SK-N-SH treated with all-trans-retinoic acid at 6 μM for 48 hours (cell line): Measurements from ENCODE around the gene C10orf120.

Experiments
- ATAC-seq: fragments of 200-7000 bp; cut with Tn5 transposase; 3 replicates; pipeline ENCODE4 v1.9.1; 2020; ENCODE audit warnings: mild to moderate bottlenecking, moderate library complexity
- ARNTL ChIP-seq: fragments of 450-650 bp; formaldehyde crosslinking; IDR thresholded peaks from 2 replicates; pipeline ENCODE4 v1.5.0; 2020; ENCODE audit warnings: low read depth, mild to moderate bottlenecking, moderate library complexity, borderline replicate concordance
- BACH2 ChIP-seq: fragments of 250-450 bp; sonication (Bioruptor Pico); IDR thresholded peaks from 2 replicates; pipeline ENCODE4 v1.9.0; 2021; ENCODE audit warnings: mild to moderate bottlenecking, borderline replicate concordance
- CSDC2 ChIP-seq: fragments of 250-450 bp; sonication (Bioruptor Pico); IDR thresholded peaks from 2 replicates; pipeline ENCODE4 v1.5.0; 2020; ENCODE audit warnings: mild to moderate bottlenecking, moderate library complexity
- ESRRG ChIP-seq: fragments of 250-450 bp; sonication (Bioruptor Pico); IDR thresholded peaks from 2 replicates; pipeline ENCODE4 v1.6.1; 2021; ENCODE audit warnings: mild to moderate bottlenecking
- GLIS3 ChIP-seq: fragments of 250-450 bp; sonication (Bioruptor Pico); IDR thresholded peaks from 2 replicates; pipeline ENCODE4 v1.5.0; 2020; ENCODE audit warnings: mild to moderate bottlenecking, moderate library complexity
- ISL1 ChIP-seq: fragments of 250-450 bp; sonication (Bioruptor Pico); IDR thresholded peaks from 2 replicates; pipeline ENCODE4 v2.1.2; 2022; ENCODE audit warnings: mild to moderate bottlenecking, moderate library complexity
- OSR1 ChIP-seq: fragments of 250-450 bp; sonication (Bioruptor Pico); IDR thresholded peaks from 2 replicates; pipeline ENCODE4 v1.8.0; 2022; ENCODE audit warnings: moderate library complexity, mild to moderate bottlenecking, inconsistent platforms
- PPARA ChIP-seq: fragments of 250-450 bp; sonication (Bioruptor Pico); IDR thresholded peaks from 2 replicates; pipeline ENCODE4 v1.5.0; 2020; ENCODE audit warnings: mild to moderate bottlenecking, borderline replicate concordance
- RARB ChIP-seq: fragments of 250-450 bp; sonication (Bioruptor Pico); IDR thresholded peaks from 2 replicates; pipeline ENCODE4 v1.8.0; 2021; ENCODE audit warnings: mild to moderate bottlenecking, moderate library complexity
- SNAI2 ChIP-seq: fragments of 250-450 bp; sonication (Bioruptor Pico); IDR thresholded peaks from 2 replicates; pipeline ENCODE4 v1.5.0; 2020; ENCODE audit warnings: mild to moderate bottlenecking, moderate library complexity
- TCF4 ChIP-seq: fragments of 250-450 bp; sonication (Bioruptor Pico); IDR thresholded peaks from 2 replicates; pipeline ENCODE4 v1.8.0; 2021; ENCODE audit warnings: mild to moderate bottlenecking, moderate library complexity, borderline replicate concordance
- TOX ChIP-seq: fragments of 250-450 bp; sonication (Bioruptor Pico); IDR thresholded peaks from 2 replicates; pipeline ENCODE4 v1.8.0; 2021; ENCODE audit warnings: mild to moderate bottlenecking, moderate library complexity, borderline replicate concordance
- ZC3H10 ChIP-seq: fragments of 250-450 bp; sonication (Bioruptor Pico); IDR thresholded peaks from 2 replicates; pipeline ENCODE4 v1.5.1; 2021; ENCODE audit warnings: mild to moderate bottlenecking, moderate library complexity
- ZFP3 ChIP-seq: fragments of 250-450 bp; sonication (Bioruptor Pico); IDR thresholded peaks from 2 replicates; pipeline ENCODE4 v1.5.0; 2020; ENCODE audit warnings: mild to moderate bottlenecking, moderate library complexity
- ZFP30 ChIP-seq: fragments of 450-650 bp; formaldehyde crosslinking; IDR thresholded peaks from 2 replicates; pipeline ENCODE4 v1.5.0; 2022; ENCODE audit warnings: mild to moderate bottlenecking, moderate library complexity
- ZNF565 ChIP-seq: fragments of 450-650 bp; formaldehyde crosslinking; conservative IDR thresholded peaks from 2 replicates; pipeline ENCODE4 v1.5.0; 2020; ENCODE audit warnings: low read depth, mild to moderate bottlenecking, moderate library complexity
- ZNF70 ChIP-seq: fragments of 450-650 bp; formaldehyde crosslinking; IDR thresholded peaks from 2 replicates; pipeline ENCODE4 v1.5.0; 2020; ENCODE audit warnings: mild to moderate bottlenecking, moderate library complexity
- ZNF8 ChIP-seq: fragments of 450-650 bp; formaldehyde crosslinking; IDR thresholded peaks from 2 replicates; pipeline ENCODE4 v1.5.0; 2020; ENCODE audit warnings: mild to moderate bottlenecking, moderate library complexity
- TF ChIP-seq, protein P1 (sequence below): fragments of 250-450 bp; sonication (Bioruptor Pico); IDR thresholded peaks from 2 replicates; pipeline ENCODE4 v1.5.1; 2020; ENCODE audit warnings: low read depth, mild to moderate bottlenecking, moderate library complexity
- TF ChIP-seq, protein P2 (sequence below): fragments of 250-450 bp; sonication (Bioruptor Pico); IDR thresholded peaks from 2 replicates; pipeline ENCODE4 v1.5.1; 2021; ENCODE audit warnings: mild to moderate bottlenecking, moderate library complexity
- TF ChIP-seq, protein P3 (sequence below): fragments of 250-450 bp; sonication (Bioruptor Pico); IDR thresholded peaks from 2 replicates; pipeline ENCODE4 v1.5.0; 2020; ENCODE audit warnings: mild to moderate bottlenecking, moderate library complexity
- TF ChIP-seq, protein P4 (sequence below): fragments of 250-450 bp; sonication (Bioruptor Pico); IDR thresholded peaks from 2 replicates; pipeline ENCODE4 v1.8.0; 2021; ENCODE audit warnings: low read depth, mild to moderate bottlenecking, moderate library complexity, borderline replicate concordance

Gene C10orf120

DNA sequence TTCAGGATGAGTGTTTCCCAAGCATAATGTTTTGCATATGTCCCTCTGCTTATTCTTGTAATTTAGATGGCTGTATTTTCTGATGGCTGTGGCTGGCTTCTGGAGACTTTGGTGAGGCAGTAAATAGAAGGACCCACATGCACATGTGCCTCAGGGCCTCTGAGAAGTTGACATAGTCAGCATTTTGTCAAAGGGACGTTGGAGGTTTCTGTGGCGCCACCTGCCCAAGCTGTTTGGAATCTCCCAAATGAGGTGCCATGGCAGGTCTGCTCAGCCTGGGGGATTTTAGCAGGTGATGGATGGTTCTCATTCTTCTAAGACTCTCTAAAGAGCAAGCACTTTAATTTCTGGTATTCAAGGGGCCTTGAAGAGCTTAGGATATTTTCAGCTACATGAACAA is 29.8 kb downstream of the C10orf120 start (continued):
- TF ChIP-seq RARB (CRISPR knock-in tag) (no peak), ARNTL (CRISPR knock-in tag) (no peak), PPARA (no peak), SNAI2 (no peak), CSDC2 (CRISPR knock-in tag) (no peak)
- TF ChIP-seq, protein P1, sequence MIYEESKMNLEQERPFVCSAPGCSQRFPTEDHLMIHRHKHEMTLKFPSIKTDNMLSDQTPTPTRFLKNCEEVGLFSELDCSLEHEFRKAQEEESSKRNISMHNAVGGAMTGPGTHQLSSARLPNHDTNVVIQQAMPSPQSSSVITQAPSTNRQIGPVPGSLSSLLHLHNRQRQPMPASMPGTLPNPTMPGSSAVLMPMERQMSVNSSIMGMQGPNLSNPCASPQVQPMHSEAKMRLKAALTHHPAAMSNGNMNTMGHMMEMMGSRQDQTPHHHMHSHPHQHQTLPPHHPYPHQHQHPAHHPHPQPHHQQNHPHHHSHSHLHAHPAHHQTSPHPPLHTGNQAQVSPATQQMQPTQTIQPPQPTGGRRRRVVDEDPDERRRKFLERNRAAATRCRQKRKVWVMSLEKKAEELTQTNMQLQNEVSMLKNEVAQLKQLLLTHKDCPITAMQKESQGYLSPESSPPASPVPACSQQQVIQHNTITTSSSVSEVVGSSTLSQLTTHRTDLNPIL (CRISPR knock-in tag) = no peak

DNA sequence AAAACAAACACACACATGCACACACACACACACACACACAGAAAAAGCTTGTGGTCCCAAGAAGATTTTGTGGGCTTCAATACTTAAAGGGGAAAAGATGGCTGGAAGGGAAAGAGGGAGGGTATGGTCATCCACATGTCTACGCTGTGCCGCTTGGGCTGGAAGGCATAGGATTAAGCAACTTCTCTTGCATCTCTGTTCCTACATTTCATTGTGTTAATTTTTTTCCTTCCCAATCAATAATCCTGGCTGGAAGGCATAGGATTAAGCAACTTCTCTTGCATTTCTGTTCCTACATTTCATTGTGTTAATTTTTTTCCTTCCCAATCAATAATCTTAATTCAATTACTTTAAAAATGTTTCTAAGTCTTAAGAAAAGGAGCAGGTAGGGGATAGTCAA is 30.6 kb downstream of the C10orf120 start:
- TF ChIP-seq, protein P2, sequence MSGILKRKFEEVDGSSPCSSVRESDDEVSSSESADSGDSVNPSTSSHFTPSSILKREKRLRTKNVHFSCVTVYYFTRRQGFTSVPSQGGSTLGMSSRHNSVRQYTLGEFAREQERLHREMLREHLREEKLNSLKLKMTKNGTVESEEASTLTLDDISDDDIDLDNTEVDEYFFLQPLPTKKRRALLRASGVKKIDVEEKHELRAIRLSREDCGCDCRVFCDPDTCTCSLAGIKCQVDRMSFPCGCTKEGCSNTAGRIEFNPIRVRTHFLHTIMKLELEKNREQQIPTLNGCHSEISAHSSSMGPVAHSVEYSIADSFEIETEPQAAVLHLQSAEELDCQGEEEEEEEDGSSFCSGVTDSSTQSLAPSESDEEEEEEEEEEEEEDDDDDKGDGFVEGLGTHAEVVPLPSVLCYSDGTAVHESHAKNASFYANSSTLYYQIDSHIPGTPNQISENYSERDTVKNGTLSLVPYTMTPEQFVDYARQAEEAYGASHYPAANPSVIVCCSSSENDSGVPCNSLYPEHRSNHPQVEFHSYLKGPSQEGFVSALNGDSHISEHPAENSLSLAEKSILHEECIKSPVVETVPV (CRISPR knock-in tag) = no peak
- TF ChIP-seq ZFP3 (no peak), ZNF565 (CRISPR knock-in tag) (no peak), ZNF8 (CRISPR knock-in tag) (no peak), ZFP30 (CRISPR knock-in tag) (no peak), TOX (CRISPR knock-in tag) (no peak), GLIS3 (CRISPR knock-in tag) (no peak), TCF4 (CRISPR knock-in tag) (no peak), ZNF70 (no peak), ESRRG (CRISPR knock-in tag) (no peak), BACH2 (CRISPR knock-in tag) (no peak), ISL1 (CRISPR knock-in tag) (no peak), OSR1 (CRISPR knock-in tag) (no peak), SNAI2 (no peak)
- TF ChIP-seq, protein P3, sequence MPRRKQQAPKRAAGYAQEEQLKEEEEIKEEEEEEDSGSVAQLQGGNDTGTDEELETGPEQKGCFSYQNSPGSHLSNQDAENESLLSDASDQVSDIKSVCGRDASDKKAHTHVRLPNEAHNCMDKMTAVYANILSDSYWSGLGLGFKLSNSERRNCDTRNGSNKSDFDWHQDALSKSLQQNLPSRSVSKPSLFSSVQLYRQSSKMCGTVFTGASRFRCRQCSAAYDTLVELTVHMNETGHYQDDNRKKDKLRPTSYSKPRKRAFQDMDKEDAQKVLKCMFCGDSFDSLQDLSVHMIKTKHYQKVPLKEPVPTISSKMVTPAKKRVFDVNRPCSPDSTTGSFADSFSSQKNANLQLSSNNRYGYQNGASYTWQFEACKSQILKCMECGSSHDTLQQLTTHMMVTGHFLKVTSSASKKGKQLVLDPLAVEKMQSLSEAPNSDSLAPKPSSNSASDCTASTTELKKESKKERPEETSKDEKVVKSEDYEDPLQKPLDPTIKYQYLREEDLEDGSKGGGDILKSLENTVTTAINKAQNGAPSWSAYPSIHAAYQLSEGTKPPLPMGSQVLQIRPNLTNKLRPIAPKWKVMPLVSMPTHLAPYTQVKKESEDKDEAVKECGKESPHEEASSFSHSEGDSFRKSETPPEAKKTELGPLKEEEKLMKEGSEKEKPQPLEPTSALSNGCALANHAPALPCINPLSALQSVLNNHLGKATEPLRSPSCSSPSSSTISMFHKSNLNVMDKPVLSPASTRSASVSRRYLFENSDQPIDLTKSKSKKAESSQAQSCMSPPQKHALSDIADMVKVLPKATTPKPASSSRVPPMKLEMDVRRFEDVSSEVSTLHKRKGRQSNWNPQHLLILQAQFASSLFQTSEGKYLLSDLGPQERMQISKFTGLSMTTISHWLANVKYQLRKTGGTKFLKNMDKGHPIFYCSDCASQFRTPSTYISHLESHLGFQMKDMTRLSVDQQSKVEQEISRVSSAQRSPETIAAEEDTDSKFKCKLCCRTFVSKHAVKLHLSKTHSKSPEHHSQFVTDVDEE (CRISPR knock-in tag) = no peak
- TF ChIP-seq, protein P4, sequence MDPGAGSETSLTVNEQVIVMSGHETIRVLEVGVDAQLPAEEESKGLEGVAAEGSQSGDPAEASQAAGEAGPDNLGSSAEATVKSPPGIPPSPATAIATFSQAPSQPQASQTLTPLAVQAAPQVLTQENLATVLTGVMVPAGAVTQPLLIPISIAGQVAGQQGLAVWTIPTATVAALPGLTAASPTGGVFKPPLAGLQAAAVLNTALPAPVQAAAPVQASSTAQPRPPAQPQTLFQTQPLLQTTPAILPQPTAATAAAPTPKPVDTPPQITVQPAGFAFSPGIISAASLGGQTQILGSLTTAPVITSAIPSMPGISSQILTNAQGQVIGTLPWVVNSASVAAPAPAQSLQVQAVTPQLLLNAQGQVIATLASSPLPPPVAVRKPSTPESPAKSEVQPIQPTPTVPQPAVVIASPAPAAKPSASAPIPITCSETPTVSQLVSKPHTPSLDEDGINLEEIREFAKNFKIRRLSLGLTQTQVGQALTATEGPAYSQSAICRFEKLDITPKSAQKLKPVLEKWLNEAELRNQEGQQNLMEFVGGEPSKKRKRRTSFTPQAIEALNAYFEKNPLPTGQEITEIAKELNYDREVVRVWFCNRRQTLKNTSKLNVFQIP = no peak
- no peak for ATAC-seq

DNA sequence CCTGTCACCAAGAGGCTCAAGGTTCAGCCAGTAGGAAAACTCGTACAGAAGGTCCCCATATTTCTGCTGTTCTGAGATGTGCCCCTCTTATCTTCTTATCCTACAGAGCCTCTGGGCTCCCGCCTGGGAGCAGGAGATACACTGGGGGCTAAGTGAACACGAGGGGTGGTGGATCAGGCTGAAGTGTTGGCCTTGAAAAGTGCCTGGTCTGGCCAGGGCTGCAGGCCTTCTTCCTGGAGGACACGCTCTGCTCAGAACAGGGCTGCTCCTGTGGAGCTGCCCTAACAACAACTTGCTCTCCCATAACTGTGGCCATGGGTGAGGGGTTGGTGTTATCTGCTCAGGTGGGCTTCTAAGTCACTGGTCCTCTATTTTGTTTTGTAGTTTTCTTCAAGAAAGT is 33.7 kb downstream of the C10orf120 start:
- TF ChIP-seq ZNF8 (CRISPR knock-in tag) = no peak
- no peak for TF ChIP-seq ZC3H10 (CRISPR knock-in tag)
- TF ChIP-seq, protein P2 (CRISPR knock-in tag) = no peak
- no peak for TF ChIP-seq SNAI2
- no peak for TF ChIP-seq ZFP30 (CRISPR knock-in tag)
- TF ChIP-seq, protein P3 (CRISPR knock-in tag) = no peak
- no peak for ATAC-seq
